ENCODE data around the gene GPR17.

GPR17 gene

GRCh38 chr2:127630096-127630863 is 15.7 kb upstream of the GPR17 start:
- DNase-seq = no peak

- DNase-seq = no peak
These were observed 15.0 kb upstream of the GPR17 start for GRCh38 chr2:127630864-127631540.

GRCh38 chr2:127631541-127631996 is 14.4 kb upstream of the GPR17 start:
- DNase-seq = no peak

- DNase-seq = no peak
These were observed 13.9 kb upstream of the GPR17 start for GRCh38 chr2:127631997-127632581.

- DNase-seq = no peak
These were observed 13.1 kb upstream of the GPR17 start for GRCh38 chr2:127632592-127633489.

- DNase-seq = no peak
These were observed 12.3 kb upstream of the GPR17 start for GRCh38 chr2:127633556-127634065.

GRCh38 chr2:127634066-127634617 is 11.8 kb upstream of the GPR17 start:
- no peak for DNase-seq

GRCh38 chr2:127634626-127635379 is 11.2 kb upstream of the GPR17 start:
- DNase-seq = no peak

GRCh38 chr2:127635380-127636237 is 10.3 kb upstream of the GPR17 start:
- DNase-seq = no peak

- no peak for DNase-seq
These were observed 9.4 kb upstream of the GPR17 start for GRCh38 chr2:127636248-127637235.

GRCh38 chr2:127637236-127637630 is 8.7 kb upstream of the GPR17 start:
- DNase-seq = no peak

GRCh38 chr2:127637725-127638252 is 8.2 kb upstream of the GPR17 start:
- DNase-seq = no peak

GRCh38 chr2:127638361-127639110 is 7.4 kb upstream of the GPR17 start:
- DNase-seq = no peak

GRCh38 chr2:127639111-127639474 is 6.9 kb upstream of the GPR17 start:
- no peak for DNase-seq

- peak; percentile 53 for DNase-seq
These were observed 5.6 kb upstream of the GPR17 start for GRCh38 chr2:127640082-127641072.

GRCh38 chr2:127641133-127641532 is 4.8 kb upstream of the GPR17 start:
- peak; percentile 31 for DNase-seq

Measured in stimulated activated CD4-positive, alpha-beta T cell treated with anti-CD3 and anti-CD28 coated beads, Interleukin-15, amount 100 ng/mL, for 24 hours (primary cell).